CD8-positive, alpha-beta memory T cell (primary cell): Measurements from ENCODE around the gene PRDM16. TPM values are rescaled to one million over a fixed set of nuclear protein-coding genes. Genes with fewer than 3 reads are reported as not detected.

Experiments used
- CTCF ChIA-PET: fragments of 350-600 bp; sonication (Branson Sonifier 250); formaldehyde crosslinking; loops from one replicate; lab custom pipeline; 2021; ENCODE audit warnings: antibody characterized with exemption; lab: Charles Lee
- POLR2A ChIA-PET: fragments of 350-600 bp; sonication (Branson Sonifier 250); formaldehyde crosslinking; loops from one replicate; lab custom pipeline; 2021; ENCODE audit warnings: antibody characterized with exemption; lab: Charles Lee
- DNase-seq, 5 donors: peaks; one replicate each; pipeline versions ENCODE4 v3.0.0 to v3.0.0-alpha.2; 2020 to 2022; ENCODE audit warnings: mixed read lengths in 1 of 5
- H3K27ac ChIP-seq: one replicate; pipeline ENCODE4 v1.7.0; 2013; ENCODE audit warnings: low read depth, mild to moderate bottlenecking, low read length, moderate library complexity
- H3K27me3 ChIP-seq: 2 replicates; pipeline ENCODE4 v1.7.0; 2013; ENCODE audit warnings: low read length, mild to moderate bottlenecking; ENCODE audit not compliant: insufficient read depth, poor library complexity, severe bottlenecking
- H3K36me3 ChIP-seq: 2 replicates; pipeline ENCODE4 v1.7.0; 2013; ENCODE audit warnings: mild to moderate bottlenecking, low read length, moderate library complexity; ENCODE audit not compliant: insufficient read depth
- H3K4me1 ChIP-seq: 2 replicates; pipeline ENCODE4 v1.7.0; 2013; ENCODE audit warnings: mild to moderate bottlenecking, low read length, moderate library complexity; ENCODE audit not compliant: insufficient read depth
- H3K4me3 ChIP-seq: 2 replicates; pipeline ENCODE4 v1.7.0; 2013; ENCODE audit warnings: mild to moderate bottlenecking, low read length
- H3K9me3 ChIP-seq: 2 replicates; pipeline ENCODE4 v1.7.0; 2013; ENCODE audit warnings: mild to moderate bottlenecking, low read length
- H3K27ac Mint-ChIP-seq, 8 donors: one replicate each; pipeline ENCODE4 v1.8.0; 2020 to 2021; ENCODE audit warnings: mixed read lengths in 8 of 8, mild to moderate bottlenecking in 6 of 8, inconsistent platforms in 3 of 8, moderate library complexity in 3 of 8
- H3K27me3 Mint-ChIP-seq, 2 donors: one replicate each; pipeline ENCODE4 v1.8.0; 2020 to 2021; ENCODE audit warnings: mixed read lengths in 2 of 2, mild to moderate bottlenecking in 1 of 2, moderate library complexity in 1 of 2
- H3K36me3 Mint-ChIP-seq, 3 donors: one replicate each; pipeline ENCODE4 v1.8.0; 2020 to 2021; ENCODE audit warnings: mixed read lengths in 3 of 3, inconsistent platforms in 1 of 3, mild to moderate bottlenecking in 1 of 3
- H3K4me1 Mint-ChIP-seq, 3 donors: one replicate each; pipeline ENCODE4 v1.8.0; 2020 to 2021; ENCODE audit warnings: mixed read lengths in 3 of 3, inconsistent platforms in 1 of 3, mild to moderate bottlenecking in 1 of 3
- H3K4me3 Mint-ChIP-seq, 7 donors: one replicate each; pipeline ENCODE4 v1.8.0; 2020 to 2021; ENCODE audit warnings: mixed read lengths in 7 of 7, mild to moderate bottlenecking in 6 of 7, moderate library complexity in 4 of 7, inconsistent platforms in 2 of 7
- H3K9me3 Mint-ChIP-seq, 5 donors: one replicate each; pipeline ENCODE4 v1.8.0; 2020 to 2022; ENCODE audit warnings: mixed read lengths in 5 of 5, mild to moderate bottlenecking in 3 of 5, moderate library complexity in 2 of 5, inconsistent platforms in 1 of 5
- polyA plus RNA-seq: library from polyadenylated mRNA; unstranded; fragments of 300-500 nt; fragmentation: Illumina TruSeq; gene quantifications from one replicate; pipeline ENCODE4 v1.2.3, GENCODE V29; 2021
- total RNA-seq, 2 experiments: library from RNA; stranded (reverse); gene quantifications; one replicate each; pipeline ENCODE4 v1.2.3, GENCODE V29; 2021

The PRDM16 gene
- total and polyA plus RNA-seq, 3 experiments from 2014 or later: not detected

DNA sequence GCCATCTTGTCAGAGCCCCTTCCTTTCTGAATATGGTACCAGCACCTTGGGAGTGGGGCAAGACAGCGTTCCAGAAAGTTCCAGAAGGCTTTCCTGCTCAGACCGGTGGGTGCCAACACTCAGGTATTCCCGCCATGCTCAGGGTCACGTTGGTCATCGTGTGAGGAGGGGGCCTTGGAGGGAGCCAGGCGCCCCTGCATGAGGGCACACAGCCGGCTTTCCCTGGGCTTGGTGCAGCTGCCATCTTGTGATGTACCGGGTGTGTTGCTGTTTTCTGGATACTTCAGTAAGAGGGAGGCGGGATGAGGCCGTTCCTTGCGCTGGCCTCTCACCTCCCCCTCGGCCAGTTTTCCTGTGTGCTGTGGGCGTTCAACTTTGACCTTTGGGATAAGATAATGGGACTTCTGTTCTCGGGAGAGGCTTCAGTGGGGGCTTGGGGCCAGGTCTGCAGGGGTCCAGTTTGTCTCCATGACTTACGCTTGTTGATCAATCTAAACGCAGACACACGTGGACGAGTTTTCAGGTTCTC, 69.7 kb downstream of the PRDM16 start:
- Mint-ChIP-seq H3K4me1 (no peaks in the 10 kb centered on the region), H3K36me3 (no peaks in the 10 kb centered on the region), H3K27ac (no peak overlapping the region), H3K27me3 (peaks cover 0 to 5% of the 10 kb centered on the region in 2 donors), H3K4me3 (peak overlapping the region in 1 of 7 donors; percentile 56), H3K9me3 (no peaks in the 10 kb centered on the region)
- no peaks in the 10 kb centered on the region for H3K27me3 ChIP-seq
- H3K27ac ChIP-seq: no peak overlapping the region
- no peaks in the 10 kb centered on the region for H3K4me1 ChIP-seq
- CTCF ChIA-PET: no interaction called here
- no peak for DNase-seq
- POLR2A ChIA-PET: no interaction called here
- no peak overlapping the region for H3K4me3 ChIP-seq
- no peaks in the 10 kb centered on the region for H3K36me3 ChIP-seq
- no peaks in the 10 kb centered on the region for H3K9me3 ChIP-seq

DNA sequence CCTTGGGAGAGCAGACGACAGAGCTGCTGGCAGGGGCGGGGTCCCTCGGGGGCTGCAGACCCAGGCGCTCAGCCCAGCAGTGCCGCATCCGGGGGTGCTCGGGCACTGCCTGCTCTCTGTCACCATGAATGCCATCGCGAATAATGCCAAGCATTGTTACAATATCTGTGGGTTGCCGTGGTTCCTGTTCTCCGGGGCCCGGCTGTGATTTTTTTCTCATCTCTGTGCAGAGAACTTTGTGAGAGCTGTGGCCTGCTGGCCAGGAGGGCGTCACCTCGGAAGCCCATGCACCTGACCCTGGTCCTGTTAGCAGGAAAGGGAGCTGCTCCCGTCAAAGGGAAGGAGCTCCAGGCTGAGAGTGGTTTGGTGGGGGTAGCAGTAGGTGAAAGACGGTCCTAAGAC, 70.4 kb downstream of the PRDM16 start:
- H3K27ac ChIP-seq: no peak overlapping the region
- POLR2A ChIA-PET: no interaction called here

DNA sequence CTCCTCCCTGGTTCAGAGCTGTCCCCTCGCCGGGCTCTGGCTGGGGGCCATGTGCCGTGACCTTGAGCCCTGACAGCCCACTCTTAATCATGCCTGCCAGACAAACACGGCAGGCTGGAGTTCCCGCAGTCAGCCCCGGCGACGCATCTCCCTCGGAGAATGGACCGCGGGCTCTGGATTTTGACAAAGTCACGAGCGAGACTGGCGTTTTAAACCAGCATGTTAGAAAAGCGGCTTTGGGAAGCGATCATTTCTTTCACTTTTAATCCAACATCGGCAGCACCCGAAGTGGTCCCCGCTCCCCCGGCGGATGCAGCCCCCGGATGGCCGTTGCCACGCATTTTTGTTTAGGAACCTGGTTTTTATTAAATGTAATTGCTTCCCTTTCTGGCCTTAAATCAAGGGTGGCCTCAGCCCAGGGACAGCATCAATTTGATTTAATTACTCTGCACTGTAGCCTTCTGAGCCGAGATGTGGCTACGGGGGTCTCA, 70.9 kb downstream of the PRDM16 start:
- ChIA-PET CTCF (no interaction called here), POLR2A (no interaction called here)
- H3K36me3 Mint-ChIP-seq: no peaks in the 10 kb centered on the region

More for the DNA sequence above, 70.4 kb downstream of the PRDM16 start:
- H3K4me1 Mint-ChIP-seq: no peaks in the 10 kb centered on the region
- Histone ChIP-seq H3K36me3 (no peaks in the 10 kb centered on the region), H3K27me3 (no peaks in the 10 kb centered on the region), H3K4me3 (no peak overlapping the region), H3K9me3 (no peaks in the 10 kb centered on the region), H3K4me1 (no peaks in the 10 kb centered on the region)
- CTCF ChIA-PET: no interaction called here
- H3K27me3 Mint-ChIP-seq: peaks cover 0 to 5% of the 10 kb centered on the region in 2 donors
- no peak overlapping the region for H3K4me3 Mint-ChIP-seq
- no peaks in the 10 kb centered on the region for H3K9me3 Mint-ChIP-seq
- H3K27ac Mint-ChIP-seq: no peak overlapping the region
- DNase-seq: no peak
- no peaks in the 10 kb centered on the region for H3K36me3 Mint-ChIP-seq

DNA sequence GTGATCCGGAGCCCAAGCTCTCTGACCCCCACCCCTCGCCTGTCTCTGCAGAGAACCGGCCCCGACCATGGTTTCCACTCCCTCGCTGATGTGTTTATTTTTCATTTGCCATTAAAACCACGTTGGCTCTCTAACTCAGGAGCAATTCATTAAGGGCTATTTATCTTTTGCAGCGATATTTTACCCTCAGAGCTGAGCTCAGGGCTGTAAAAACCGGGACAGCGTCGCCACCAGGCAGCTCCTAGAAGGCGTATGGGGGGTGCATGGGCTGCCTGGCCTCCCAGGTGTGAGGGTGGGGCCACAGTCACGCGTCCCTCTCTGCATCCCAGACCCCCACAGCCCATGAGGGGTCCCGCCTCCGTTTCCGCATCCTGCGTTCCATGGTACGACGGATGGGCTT, 71.4 kb downstream of the PRDM16 start:
- no peak overlapping the region for H3K4me3 ChIP-seq
- no peak for DNase-seq
- no peaks in the 10 kb centered on the region for H3K4me1 ChIP-seq
- H3K9me3 ChIP-seq: no peaks in the 10 kb centered on the region
- CTCF ChIA-PET: no interaction called here
- Mint-ChIP-seq H3K4me1 (no peaks in the 10 kb centered on the region), H3K36me3 (no peaks in the 10 kb centered on the region), H3K9me3 (no peaks in the 10 kb centered on the region), H3K4me3 (no peak overlapping the region), H3K27me3 (peaks cover 0 to 5% of the 10 kb centered on the region in 2 donors), H3K27ac (no peak overlapping the region)
- POLR2A ChIA-PET: no interaction called here
- H3K27me3 ChIP-seq: no peaks in the 10 kb centered on the region
- no peaks in the 10 kb centered on the region for H3K36me3 ChIP-seq
- no peak overlapping the region for H3K27ac ChIP-seq

More for the DNA sequence above, 70.9 kb downstream of the PRDM16 start:
- H3K9me3 Mint-ChIP-seq: no peaks in the 10 kb centered on the region
- no peaks in the 10 kb centered on the region for H3K27me3 ChIP-seq
- H3K27me3 Mint-ChIP-seq: peaks cover 0 to 5% of the 10 kb centered on the region in 2 donors
- no peak overlapping the region for H3K4me3 Mint-ChIP-seq
- no peaks in the 10 kb centered on the region for H3K4me1 ChIP-seq
- no peak overlapping the region for H3K4me3 ChIP-seq
- no peaks in the 10 kb centered on the region for H3K36me3 ChIP-seq
- no peaks in the 10 kb centered on the region for H3K4me1 Mint-ChIP-seq
- H3K27ac Mint-ChIP-seq: no peak overlapping the region
- no peaks in the 10 kb centered on the region for H3K9me3 ChIP-seq
- no peak for DNase-seq
- no peak overlapping the region for H3K27ac ChIP-seq

DNA sequence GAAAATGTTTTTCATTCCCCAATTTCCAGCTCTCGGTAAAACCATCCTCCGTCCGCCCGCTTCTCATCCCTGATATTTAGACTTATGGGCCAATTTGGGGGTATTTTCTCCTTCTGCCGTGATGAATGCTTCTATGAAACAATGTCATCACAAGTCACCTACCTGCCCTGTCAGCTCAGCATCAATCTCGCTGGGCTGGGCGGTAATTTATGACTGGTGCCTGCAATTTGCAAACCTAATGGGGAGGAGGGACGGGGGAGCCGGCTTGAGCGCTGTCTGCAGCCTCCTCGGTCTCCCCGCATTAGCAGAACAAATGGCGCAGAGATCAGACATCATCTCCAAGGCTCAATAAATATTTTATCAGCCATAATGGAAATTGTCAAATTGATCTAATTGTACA, 72.1 kb downstream of the PRDM16 start:
- DNase-seq: no peak
- H3K4me1 Mint-ChIP-seq: no peaks in the 10 kb centered on the region
- no peak overlapping the region for H3K27ac Mint-ChIP-seq
- peaks cover 0 to 5% of the 10 kb centered on the region in 2 donors for H3K27me3 Mint-ChIP-seq
- no peaks in the 10 kb centered on the region for H3K36me3 Mint-ChIP-seq
- no peaks in the 10 kb centered on the region for H3K36me3 ChIP-seq
- POLR2A ChIA-PET: no interaction called here
- H3K4me3 Mint-ChIP-seq: no peak overlapping the region
- no peaks in the 10 kb centered on the region for H3K4me1 ChIP-seq
- H3K9me3 Mint-ChIP-seq: no peaks in the 10 kb centered on the region
- no peaks in the 10 kb centered on the region for H3K27me3 ChIP-seq
- H3K4me3 ChIP-seq: no peak overlapping the region
- no peak overlapping the region for H3K27ac ChIP-seq
- H3K9me3 ChIP-seq: no peaks in the 10 kb centered on the region
- CTCF ChIA-PET: no interaction called here

DNA sequence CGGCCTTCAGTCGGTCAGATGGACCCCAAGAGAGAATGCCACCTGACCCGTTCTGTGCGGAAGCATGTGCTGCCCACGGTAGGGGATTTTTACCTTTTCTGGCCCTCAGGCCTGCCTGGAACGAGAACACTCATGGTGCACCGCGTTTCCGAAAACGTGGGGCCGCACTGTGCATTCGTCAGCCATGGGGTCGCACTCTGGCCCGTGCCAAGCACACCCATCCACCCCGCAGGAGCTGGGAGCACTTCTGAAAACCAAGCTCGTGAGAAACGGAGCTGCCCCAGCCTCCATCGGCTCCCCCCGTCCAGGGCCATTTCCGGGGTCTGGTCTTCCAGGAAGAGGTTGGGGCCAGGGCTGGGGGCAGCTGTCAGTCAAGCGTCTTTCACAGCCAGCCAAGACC, 72.8 kb downstream of the PRDM16 start:
- Mint-ChIP-seq H3K9me3 (no peaks in the 10 kb centered on the region), H3K27ac (no peak overlapping the region), H3K27me3 (peaks cover 0 to 4% of the 10 kb centered on the region in 2 donors), H3K36me3 (no peaks in the 10 kb centered on the region), H3K4me1 (no peaks in the 10 kb centered on the region), H3K4me3 (no peak overlapping the region)
- Histone ChIP-seq H3K27me3 (no peaks in the 10 kb centered on the region), H3K36me3 (no peaks in the 10 kb centered on the region), H3K27ac (no peak overlapping the region), H3K9me3 (no peaks in the 10 kb centered on the region), H3K4me1 (no peaks in the 10 kb centered on the region), H3K4me3 (no peak overlapping the region)
- ChIA-PET POLR2A (no interaction called here), CTCF (no interaction called here)
- no peak for DNase-seq

DNA sequence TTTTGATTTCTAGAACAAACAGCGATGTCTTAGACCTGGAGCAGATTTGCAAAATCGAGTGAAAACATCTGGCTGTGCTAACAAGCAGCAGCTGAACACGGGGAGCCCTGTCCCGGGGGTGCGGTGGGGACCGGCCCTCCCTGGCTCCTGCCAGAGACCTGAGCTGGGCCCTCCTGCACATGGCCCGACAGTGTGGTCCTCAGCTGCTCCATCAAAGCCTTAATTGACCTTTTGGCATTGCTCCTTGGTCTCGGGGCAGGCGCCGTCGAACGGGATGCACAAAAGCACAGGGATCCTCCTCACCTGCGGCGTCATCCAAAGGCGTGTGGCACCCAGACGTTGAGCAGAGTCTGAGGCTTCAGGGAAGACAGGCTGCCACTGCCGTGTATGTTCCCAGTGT, 73.2 kb downstream of the PRDM16 start:
- Mint-ChIP-seq H3K36me3 (no peaks in the 10 kb centered on the region), H3K27ac (no peak overlapping the region), H3K27me3 (no peaks in the 10 kb centered on the region), H3K4me1 (no peaks in the 10 kb centered on the region), H3K4me3 (no peak overlapping the region), H3K9me3 (no peaks in the 10 kb centered on the region)
- Histone ChIP-seq H3K27me3 (no peaks in the 10 kb centered on the region), H3K36me3 (no peaks in the 10 kb centered on the region), H3K9me3 (no peaks in the 10 kb centered on the region), H3K27ac (no peak overlapping the region), H3K4me1 (no peaks in the 10 kb centered on the region), H3K4me3 (no peak overlapping the region)
- POLR2A ChIA-PET: no interaction called here
- DNase-seq: no peak
- CTCF ChIA-PET: no interaction called here

DNA sequence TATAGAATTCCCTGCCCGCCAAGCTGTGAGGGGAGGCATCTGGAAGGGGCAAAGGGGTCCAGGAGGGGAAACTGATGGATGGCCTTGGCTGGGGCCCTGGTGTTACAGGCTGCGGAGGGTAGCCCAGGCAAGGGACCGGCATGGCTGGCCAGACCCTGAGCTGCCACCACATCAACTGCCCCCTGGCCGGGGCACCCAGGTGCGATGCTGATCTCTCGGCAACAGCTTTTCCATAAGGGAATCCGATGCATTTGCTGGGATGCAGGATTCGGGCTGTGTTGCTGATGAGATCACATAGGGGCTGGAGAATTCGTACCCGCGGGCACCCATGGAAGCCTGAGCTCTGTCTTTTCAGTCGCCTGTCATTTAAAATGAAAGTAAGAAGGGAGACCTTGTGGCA, 73.7 kb downstream of the PRDM16 start:
- no peaks in the 10 kb centered on the region for H3K9me3 ChIP-seq
- Mint-ChIP-seq H3K36me3 (no peaks in the 10 kb centered on the region), H3K4me1 (no peaks in the 10 kb centered on the region), H3K27ac (peak overlapping the region in 1 of 8 donors; percentile 74), H3K27me3 (no peaks in the 10 kb centered on the region), H3K4me3 (no peak overlapping the region), H3K9me3 (no peaks in the 10 kb centered on the region)
- H3K27me3 ChIP-seq: no peaks in the 10 kb centered on the region
- H3K4me3 ChIP-seq: no peak overlapping the region
- no peak overlapping the region for H3K27ac ChIP-seq
- H3K36me3 ChIP-seq: no peaks in the 10 kb centered on the region
- H3K4me1 ChIP-seq: no peaks in the 10 kb centered on the region
- ChIA-PET POLR2A (no interaction called here), CTCF (no interaction called here)
- DNase-seq: no peak
